GM21515 (cell line): ENCODE results near the gene ZC3H12C.
A peak's percentile ranks its signal among the peaks of the same experiment; 100 is the strongest.

Experiments
- ATAC-seq: cut with Tn5 transposase; IDR thresholded peaks from one replicate; pipeline ENCODE4 v1.9.1; 2021; ENCODE audit not compliant: unreplicated experiment

The ZC3H12C gene

GRCh38 chr11:110076371-110076965 is 16.7 kb upstream of the ZC3H12C start:
- no peak for ATAC-seq

- peak; percentile 24 for ATAC-seq
These were observed 15.8 kb upstream of the ZC3H12C start for GRCh38 chr11:110077346-110077745.

- peak; percentile 87 for ATAC-seq
These were observed 15.3 kb upstream of the ZC3H12C start for GRCh38 chr11:110077831-110078325.

GRCh38 chr11:110078923-110079544 is 14.2 kb upstream of the ZC3H12C start:
- ATAC-seq = no peak

GRCh38 chr11:110079726-110080125 is 13.5 kb upstream of the ZC3H12C start:
- no peak for ATAC-seq

- ATAC-seq = no peak
These were observed 11.5 kb upstream of the ZC3H12C start for GRCh38 chr11:110081462-110082376.

DNA sequence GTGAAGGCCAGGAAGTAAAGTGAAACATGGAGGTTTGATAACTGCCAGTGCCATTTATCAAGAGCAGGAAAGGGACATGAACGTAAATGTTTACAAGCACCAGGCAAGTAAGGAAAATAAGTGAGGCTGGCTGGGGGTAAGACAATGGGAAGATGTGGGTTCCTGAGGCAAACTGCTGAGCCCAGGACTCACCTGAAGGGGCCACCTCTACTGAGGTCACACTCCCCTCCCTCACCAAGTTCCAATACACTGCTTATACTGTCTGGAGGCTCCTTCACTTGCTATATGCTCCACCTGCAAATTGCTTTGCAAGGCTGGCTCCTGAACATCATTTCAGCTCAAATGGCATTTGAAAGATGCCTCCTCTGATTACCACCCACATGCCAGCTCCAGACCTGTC is 10.3 kb upstream of the ZC3H12C start:
- ATAC-seq = no peak

GRCh38 chr11:110085255-110085838 is 7.8 kb upstream of the ZC3H12C start:
- ATAC-seq = no peak

DNA sequence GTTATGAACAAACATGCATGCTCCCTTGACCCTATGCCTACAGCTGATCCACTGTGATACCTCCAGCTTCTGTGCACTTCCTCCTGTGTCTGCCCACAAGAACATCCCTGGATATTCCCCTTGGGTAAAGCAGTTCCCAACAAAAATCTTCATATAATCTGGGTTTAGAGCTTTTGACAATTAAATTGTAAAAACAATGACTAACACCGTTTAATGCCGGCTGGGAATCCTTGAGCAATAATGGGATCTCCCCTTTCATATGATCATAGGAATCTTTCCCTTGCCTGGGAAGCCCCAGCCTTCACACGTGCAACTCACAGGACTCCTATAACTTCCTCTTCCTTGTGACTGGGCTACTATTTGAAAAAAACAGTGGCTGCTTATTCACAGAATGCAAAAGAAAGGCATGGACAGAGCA is 6.3 kb upstream of the ZC3H12C start:
- ATAC-seq = no peak

DNA sequence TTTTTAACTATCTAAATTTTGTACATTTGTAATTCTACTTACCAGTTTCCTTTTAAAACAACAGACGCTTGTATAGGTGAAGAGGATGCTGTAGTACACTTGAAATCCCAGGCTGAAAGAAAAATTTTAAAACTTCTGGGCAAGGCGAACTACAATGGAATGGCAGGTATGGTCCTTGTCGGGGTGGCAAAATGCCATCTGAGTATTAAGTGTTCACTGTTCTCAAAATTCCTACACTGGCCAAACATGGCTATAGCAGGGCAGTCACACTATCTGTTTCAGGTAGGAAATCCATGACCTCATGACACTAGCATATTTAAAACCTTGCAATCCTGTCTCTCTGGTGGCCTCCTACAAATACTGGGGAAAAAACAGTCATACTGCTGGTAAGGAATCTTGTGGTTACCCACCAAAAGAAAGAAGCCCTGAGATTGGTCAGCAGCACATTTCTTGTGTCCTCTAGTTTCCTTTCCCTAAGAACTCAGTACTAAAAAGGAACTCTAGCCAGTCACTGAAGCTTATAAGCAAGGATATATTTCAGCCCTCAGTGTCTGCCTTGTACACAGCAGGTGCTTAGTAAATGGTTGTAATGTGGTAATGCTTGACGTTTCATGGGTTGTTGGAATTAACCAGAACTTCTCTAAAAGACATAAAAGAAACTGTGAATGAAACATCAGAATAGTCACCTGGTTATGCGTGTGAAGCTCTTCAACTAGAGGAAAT is 5.2 kb upstream of the ZC3H12C start:
- no peak for ATAC-seq

DNA sequence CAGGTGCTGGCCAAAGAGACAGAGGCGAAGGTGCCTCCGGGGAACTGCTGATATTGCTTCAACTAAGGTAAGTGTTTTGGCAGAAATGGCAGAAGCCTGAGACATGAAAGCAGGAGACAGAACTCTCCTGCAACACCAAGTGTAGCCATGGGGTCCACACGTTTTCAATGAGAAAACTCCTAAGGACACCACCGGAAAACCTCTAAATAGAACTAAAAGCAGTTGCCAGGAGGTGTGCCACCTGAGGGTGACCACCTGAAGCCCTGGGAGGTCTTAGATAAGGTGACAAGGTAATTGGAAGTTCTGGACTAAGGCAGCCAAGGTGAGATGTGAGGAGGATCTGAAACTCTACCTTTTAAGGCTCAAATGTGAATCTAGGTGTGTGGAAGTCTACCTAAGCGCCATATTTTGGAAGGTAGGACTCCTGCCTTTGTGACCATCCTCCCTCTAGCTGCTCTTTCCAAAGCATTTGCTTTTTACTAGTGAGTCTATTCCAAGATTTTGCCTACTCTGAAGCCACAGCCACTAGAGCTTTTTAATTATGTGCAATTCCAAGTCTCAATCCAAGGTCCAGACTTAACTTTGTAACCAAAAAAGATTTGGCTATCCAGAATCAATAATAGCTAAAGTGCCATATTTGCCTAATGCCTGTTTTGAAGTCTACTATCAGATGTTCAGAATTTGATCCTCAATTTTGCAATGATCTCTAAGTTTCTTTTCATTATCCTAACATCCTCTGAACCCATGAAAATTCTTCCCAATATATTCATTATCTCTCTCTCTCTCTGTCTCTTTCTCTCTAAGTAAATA is 4.5 kb upstream of the ZC3H12C start:
- no peak for ATAC-seq

GRCh38 chr11:110089617-110090282 is 3.4 kb upstream of the ZC3H12C start:
- no peak for ATAC-seq

DNA sequence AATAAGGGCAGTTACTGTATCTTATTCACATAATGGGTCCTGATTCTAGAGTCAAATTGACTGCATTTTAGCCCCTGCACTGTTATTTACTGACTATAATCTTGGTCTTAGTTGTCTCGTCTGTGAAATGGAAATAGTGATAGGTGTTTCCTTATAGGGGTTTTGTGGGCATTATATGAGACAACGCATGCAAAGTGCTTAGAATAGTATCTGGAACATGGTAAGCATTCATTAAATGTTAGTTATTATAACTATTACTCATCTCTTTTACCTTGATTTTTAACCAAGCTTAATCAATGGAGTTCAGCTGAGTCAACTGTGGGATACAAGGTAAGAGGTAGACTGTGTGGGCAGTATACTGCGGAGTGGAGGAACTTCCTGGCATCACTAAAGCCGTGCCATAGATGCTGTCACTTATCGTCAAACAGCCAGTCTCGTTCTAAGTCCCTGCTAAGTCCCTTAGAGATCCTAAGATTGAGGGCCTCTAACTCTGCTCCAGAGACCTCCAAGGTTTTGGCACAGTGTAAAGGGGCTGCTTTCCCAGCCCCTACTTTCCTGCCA is 2.6 kb upstream of the ZC3H12C start:
- no peak for ATAC-seq

DNA sequence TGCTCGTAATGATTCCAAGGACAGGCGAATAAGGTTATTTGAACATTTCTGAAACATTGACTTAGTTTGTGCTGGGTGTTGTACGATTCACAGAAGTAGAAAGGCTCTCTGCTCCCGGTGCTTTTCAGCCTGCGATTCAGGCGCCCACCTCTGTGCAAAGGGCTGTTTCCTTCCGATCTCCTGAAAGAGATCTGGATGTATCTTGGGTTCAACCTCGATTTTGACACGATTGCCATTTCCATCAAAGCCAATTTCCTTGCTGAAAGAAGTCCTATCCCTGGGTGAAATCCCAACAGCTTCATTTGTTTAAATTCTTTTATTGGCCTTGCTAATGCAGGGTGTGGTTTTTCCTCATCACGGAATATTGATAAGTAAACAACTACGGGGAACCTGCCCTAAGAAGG is 1.1 kb upstream of the ZC3H12C start:
- no peak for ATAC-seq

GRCh38 chr11:110093407-110094297 is 460 bp downstream of the ZC3H12C start:
- ATAC-seq = peak; percentile 28

DNA sequence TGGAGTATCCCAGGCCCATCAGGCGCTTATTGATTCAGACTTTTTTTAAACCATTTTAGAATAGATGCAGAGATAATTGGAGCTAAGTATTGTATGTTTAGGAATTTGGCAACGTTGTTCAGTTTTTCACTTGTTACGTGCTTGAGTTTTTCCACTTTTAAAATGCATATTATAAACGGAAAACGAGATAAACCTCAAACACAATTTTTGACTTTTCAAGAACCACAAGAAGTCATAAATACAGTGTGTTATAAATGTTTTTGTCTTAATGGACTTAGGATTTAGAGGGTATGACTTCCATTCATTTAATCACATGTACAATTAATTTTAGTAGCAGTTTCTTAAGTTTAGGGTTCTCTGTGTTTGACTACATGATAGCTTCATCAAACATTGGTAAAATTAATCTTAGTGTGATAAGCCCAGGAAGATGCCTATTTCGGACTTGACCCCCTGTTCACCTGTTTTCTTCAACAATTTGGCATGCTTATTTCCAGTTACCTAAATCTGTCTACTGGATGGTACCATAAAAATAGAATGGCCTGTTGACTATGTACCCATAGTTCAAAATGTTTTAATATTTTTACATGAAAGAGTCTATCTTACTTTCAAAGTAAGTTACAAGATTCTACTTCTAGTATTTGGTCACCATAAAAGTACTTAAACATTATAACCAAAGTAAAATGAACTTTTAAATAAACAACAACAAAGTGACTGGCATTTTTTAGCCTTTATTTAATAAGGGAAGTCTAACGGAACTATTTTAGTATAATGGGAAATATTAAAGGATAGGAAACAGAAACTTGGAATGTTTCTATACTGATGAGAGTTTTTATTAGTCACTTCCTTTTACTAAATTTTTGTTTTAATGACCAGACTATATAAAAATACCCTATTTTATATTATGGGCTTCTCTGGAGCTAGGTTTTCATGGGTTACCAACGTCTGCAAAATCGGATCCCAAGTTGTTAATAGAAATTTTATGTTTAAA is 1.4 kb downstream of the ZC3H12C start:
- ATAC-seq = no peak

GRCh38 chr11:110095554-110095953 is 2.4 kb downstream of the ZC3H12C start:
- no peak for ATAC-seq
